Endodermal cell (in vitro differentiated cells): ENCODE results near the gene GSTA4. TPM values are rescaled to one million over a fixed set of nuclear protein-coding genes. Genes with fewer than 3 reads are reported as not detected.

ENCODE experiments used
- DNase-seq: peaks from one replicate; pipeline ENCODE4 v3.0.0-alpha.2; 2017
- H3K27ac ChIP-seq: 2 replicates; pipeline ENCODE4 v1.5.1; 2013; ENCODE audit warnings: mild to moderate bottlenecking, low read depth, low read length, moderate library complexity
- H3K27me3 ChIP-seq: 2 replicates; pipeline ENCODE4 v1.6.1; 2013; ENCODE audit warnings: mild to moderate bottlenecking, low read length, moderate library complexity; ENCODE audit not compliant: insufficient read depth, control insufficient read depth, poor library complexity, severe bottlenecking
- H3K36me3 ChIP-seq: 2 replicates; pipeline ENCODE4 v1.7.0; 2013; ENCODE audit warnings: mild to moderate bottlenecking, low read length, moderate library complexity; ENCODE audit not compliant: control insufficient read depth, insufficient read depth
- H3K4me1 ChIP-seq: one replicate; pipeline ENCODE4 v1.7.0; 2013; ENCODE audit warnings: low read length; ENCODE audit not compliant: control insufficient read depth, insufficient read depth
- H3K4me3 ChIP-seq: 2 replicates; pipeline ENCODE4 v1.5.1; 2013; ENCODE audit warnings: mild to moderate bottlenecking, low read length, moderate library complexity
- H3K9ac ChIP-seq: 2 replicates; pipeline ENCODE4 v1.6.1; 2013; ENCODE audit warnings: mild to moderate bottlenecking, low read length, moderate library complexity; ENCODE audit not compliant: poor library complexity, severe bottlenecking; ENCODE audit errors: extremely low read depth
- H3K9me3 ChIP-seq: 2 replicates; pipeline ENCODE4 v1.6.1; 2013; ENCODE audit warnings: mild to moderate bottlenecking, low read length, moderate library complexity; ENCODE audit not compliant: control insufficient read depth
- H3K27ac Mint-ChIP-seq: 2 replicates; pipeline ENCODE4 v1.8.0; 2020; ENCODE audit warnings: mixed read lengths
- H3K27me3 Mint-ChIP-seq: 2 replicates; pipeline ENCODE4 v1.8.0; 2021; ENCODE audit warnings: mild to moderate bottlenecking, mixed read lengths; ENCODE audit not compliant: insufficient read depth
- H3K36me3 Mint-ChIP-seq: 2 replicates; pipeline ENCODE4 v1.8.0; 2020; ENCODE audit warnings: low read depth, mixed read lengths
- H3K4me1 Mint-ChIP-seq: 2 replicates; pipeline ENCODE4 v1.8.0; 2020; ENCODE audit warnings: mixed read lengths
- H3K4me3 Mint-ChIP-seq: 2 replicates; pipeline ENCODE4 v1.8.0; 2020; ENCODE audit warnings: mild to moderate bottlenecking, moderate library complexity, mixed read lengths
- H3K9me3 Mint-ChIP-seq: 2 replicates; pipeline ENCODE4 v1.8.0; 2020; ENCODE audit warnings: mild to moderate bottlenecking, mixed read lengths
- CTCF ChIP-seq: fragments of 200-600 bp; sonication (generic); conservative IDR thresholded peaks from 2 replicates; pipeline ENCODE4 v1.5.0; 2021; ENCODE audit warnings: antibody characterized with exemption, mild to moderate bottlenecking
- WGBS, 2 experiments: methylation state at CpG; one replicate each; pipeline versions ENCODE4 v1.1.5 to v1.1.7; 2013; ENCODE audit warnings: missing lambda C conversion rate in 2 of 2, mixed read lengths in 1 of 2; ENCODE audit not compliant: insufficient coverage in 1 of 2, insufficient read length in 1 of 2; 5-methylcytosine and 5-hydroxymethylcytosine counted together
- total RNA-seq, 2 donors: library from RNA; stranded (reverse); fragmentation: NEBNext Ultra II Directional in 1 of 2; extraction: Animal tissue kit (Norgen Biotek cat#: 25700) in 1 of 2; gene quantifications; 2 replicates in 1 of 2; 3 replicates in 1 of 2; pipeline ENCODE4 v1.2.1, GENCODE V29; 2021

GSTA4 gene
- total RNA-seq, 2 donors from 2014 or later, result 22.0 to 36.1 TPM

- Histone ChIP-seq H3K27ac (no peak overlapping the region), H3K36me3 (no peaks in the 10 kb centered on the region), H3K9ac (no peak overlapping the region), H3K9me3 (no peaks in the 10 kb centered on the region), H3K4me3 (no peak overlapping the region), H3K27me3 (no peaks in the 10 kb centered on the region), H3K4me1 (peaks cover 10% of the 10 kb centered on the region)
- Mint-ChIP-seq H3K36me3 (peaks cover 2% of the 10 kb centered on the region), H3K9me3 (no peaks in the 10 kb centered on the region), H3K4me3 (no peak overlapping the region), H3K27ac (no peak overlapping the region), H3K4me1 (peaks cover 19% of the 10 kb centered on the region), H3K27me3 (no peaks in the 10 kb centered on the region)
- no peak for TF ChIP-seq CTCF
- DNase-seq, result no peak
- WGBS, 2 experiments, result 98 to 100% methylated on average over 1 to 2 of the region's 2 CpGs
Measured at GRCh38 chr6:52975580-52975979, 19.5 kb downstream of the GSTA4 start.

- no peaks in the 10 kb centered on the region for H3K36me3 Mint-ChIP-seq
- Histone ChIP-seq H3K36me3 (no peaks in the 10 kb centered on the region), H3K9ac (no peak overlapping the region), H3K27me3 (no peaks in the 10 kb centered on the region), H3K4me3 (no peak overlapping the region), H3K4me1 (peaks cover 6% of the 10 kb centered on the region), H3K27ac (no peak overlapping the region), H3K9me3 (no peaks in the 10 kb centered on the region)
- H3K9me3 Mint-ChIP-seq, result no peaks in the 10 kb centered on the region
- no peak for TF ChIP-seq CTCF
- H3K27me3 Mint-ChIP-seq, result no peaks in the 10 kb centered on the region
- no peak overlapping the region for H3K27ac Mint-ChIP-seq
- H3K4me3 Mint-ChIP-seq, result no peak overlapping the region
- H3K4me1 Mint-ChIP-seq, result peaks cover 22% of the 10 kb centered on the region
- no peak for DNase-seq
Measured at GRCh38 chr6:52972989-52973388, 22.1 kb downstream of the GSTA4 start.

GRCh38 chr6:52969359-52969758 lies 25.7 kb downstream of the GSTA4 start:
- no peaks in the 10 kb centered on the region for H3K27me3 Mint-ChIP-seq
- Histone ChIP-seq H3K27ac (no peak overlapping the region), H3K9me3 (no peaks in the 10 kb centered on the region), H3K4me1 (no peaks in the 10 kb centered on the region), H3K27me3 (no peaks in the 10 kb centered on the region), H3K9ac (no peak overlapping the region), H3K36me3 (no peaks in the 10 kb centered on the region), H3K4me3 (no peak overlapping the region)
- 89 to 94% methylated on average over 2 of the region's 2 CpGs for WGBS, 2 experiments
- H3K9me3 Mint-ChIP-seq, result no peaks in the 10 kb centered on the region
- no peak for TF ChIP-seq CTCF
- DNase-seq, result no peak
- H3K4me3 Mint-ChIP-seq, result no peak overlapping the region
- peaks cover 13% of the 10 kb centered on the region for H3K4me1 Mint-ChIP-seq
- H3K27ac Mint-ChIP-seq, result no peak overlapping the region
- H3K36me3 Mint-ChIP-seq, result no peaks in the 10 kb centered on the region
